Liver (tissue), 9 donors: Measurements from ENCODE around the gene C19orf33. TPM values are rescaled to one million over a fixed set of nuclear protein-coding genes. Genes with fewer than 3 reads are reported as not detected.

ENCODE experiments used
- DNase-seq: peaks from one replicate; pipeline ENCODE4 v3.0.0-alpha.2; 2017; ENCODE audit warnings: low spot score
- H3K27ac ChIP-seq, 2 donors: one replicate each; pipeline ENCODE4 v1.7.0; 2013; ENCODE audit warnings: inconsistent platforms in 2 of 2, low read length in 2 of 2, control low read depth in 1 of 2, low read depth in 1 of 2, mild to moderate bottlenecking in 1 of 2
- H3K27me3 ChIP-seq, 4 donors: one replicate each; pipeline versions ENCODE4 v1.6.1 to v1.7.0; 2013; ENCODE audit warnings: low read length in 3 of 4, inconsistent platforms in 1 of 4, mild to moderate bottlenecking in 1 of 4, moderate library complexity in 1 of 4; ENCODE audit not compliant: control insufficient read depth in 4 of 4, insufficient read depth in 4 of 4
- H3K36me3 ChIP-seq, 4 donors: one replicate each; pipeline versions ENCODE4 v1.6.1 to v1.7.0; 2013; ENCODE audit warnings: low read length in 3 of 4, mild to moderate bottlenecking in 3 of 4, low read depth in 1 of 4, moderate library complexity in 1 of 4; ENCODE audit not compliant: control insufficient read depth in 4 of 4, insufficient read depth in 3 of 4
- H3K4me1 ChIP-seq, 4 donors: one replicate each; pipeline versions ENCODE4 v1.6.1 to v1.7.0; 2013; ENCODE audit warnings: low read length in 3 of 4, mild to moderate bottlenecking in 3 of 4, moderate library complexity in 1 of 4; ENCODE audit not compliant: control insufficient read depth in 4 of 4, insufficient read depth in 4 of 4
- H3K4me3 ChIP-seq, 3 donors: one replicate each; pipeline versions ENCODE4 v1.6.1 to v1.7.0; 2013; ENCODE audit warnings: low read length in 3 of 3, control low read depth in 1 of 3, low read depth in 1 of 3, mild to moderate bottlenecking in 1 of 3
- H3K9ac ChIP-seq, 2 donors: one replicate each; pipeline ENCODE4 v1.7.0; 2013; ENCODE audit warnings: low read length in 2 of 2, mild to moderate bottlenecking in 2 of 2, moderate library complexity in 2 of 2, control low read depth in 1 of 2, low read depth in 1 of 2
- H3K9me3 ChIP-seq, 4 donors: one replicate each; pipeline versions ENCODE4 v1.6.1 to v1.7.0; 2013; ENCODE audit warnings: low read length in 3 of 4; ENCODE audit not compliant: control insufficient read depth in 4 of 4
- EGR1 ChIP-seq, 2 donors: IDR thresholded peaks; 2 replicates each; pipeline ENCODE4 v1.6.1; 2016 to 2018; ENCODE audit warnings: antibody characterized with exemption in 2 of 2, low read depth in 2 of 2
- FOXA1 ChIP-seq: IDR thresholded peaks from 2 replicates; pipeline ENCODE4 v1.6.1; 2016; ENCODE audit warnings: antibody characterized with exemption
- FOXA2 ChIP-seq: IDR thresholded peaks from 2 replicates; pipeline ENCODE4 v1.6.1; 2016; ENCODE audit warnings: antibody characterized with exemption
- HNF4A ChIP-seq, 2 donors: conservative IDR thresholded peaks; 2 replicates each; pipeline ENCODE4 v1.6.1; 2016; ENCODE audit warnings: antibody characterized with exemption in 2 of 2, mild to moderate bottlenecking in 2 of 2
- HNF4G ChIP-seq: IDR thresholded peaks from 2 replicates; pipeline ENCODE4 v1.6.1; 2016; ENCODE audit warnings: antibody characterized with exemption
- JUND ChIP-seq, 2 donors: IDR thresholded peaks; 2 replicates each; pipeline ENCODE4 v1.6.1; 2016; ENCODE audit warnings: antibody characterized with exemption in 2 of 2
- MAX ChIP-seq: IDR thresholded peaks from 2 replicates; pipeline ENCODE4 v1.6.1; 2016; ENCODE audit warnings: antibody characterized with exemption
- NR2F2 ChIP-seq: IDR thresholded peaks from 2 replicates; pipeline ENCODE4 v1.6.1; 2016; ENCODE audit warnings: antibody characterized with exemption
- RAD21 ChIP-seq, 2 donors: IDR thresholded peaks; 2 replicates each; pipeline ENCODE4 v1.6.1; 2016; ENCODE audit warnings: antibody characterized with exemption in 2 of 2, mild to moderate bottlenecking in 2 of 2
- RXRA ChIP-seq, 2 donors: IDR thresholded peaks; 2 replicates each; pipeline ENCODE4 v1.6.1; 2017 to 2018; ENCODE audit warnings: antibody characterized with exemption in 2 of 2, mild to moderate bottlenecking in 1 of 2
- SP1 ChIP-seq: IDR thresholded peaks from 2 replicates; pipeline ENCODE4 v1.6.1; 2018; ENCODE audit warnings: antibody characterized with exemption, mild to moderate bottlenecking
- TAF1 ChIP-seq: conservative IDR thresholded peaks from 2 replicates; pipeline ENCODE4 v1.6.1; 2016; ENCODE audit warnings: antibody characterized with exemption, mild to moderate bottlenecking
- WGBS: extraction: QIAGEN DNeasy Blood & Tissue Kit; methylation state at CpG from one replicate; pipeline ENCODE4 v1.1.7; 2013; 5-methylcytosine and 5-hydroxymethylcytosine counted together
- polyA plus RNA-seq, 2 donors: library from polyadenylated mRNA; stranded (reverse) in 1 of 2; unstranded in 1 of 2; fragments of 200-250 nt in 1 of 2; fragments of >200 nt in 1 of 2; fragmentation: Nextera tagmentation in 1 of 2; extraction: Ambion mirVana in 1 of 2; gene quantifications; one replicate each; pipeline versions ENCODE4 v1.2.1 to v1.2.3, GENCODE V29; 2013 to 2015
- total RNA-seq, 2 donors: library from RNA; depleted of rRNA; stranded (reverse); fragments of >200 nt; gene quantifications; one replicate each; pipeline ENCODE4 v1.2.3, GENCODE V29; 2014
- TF ChIP-seq, protein P1 (sequence below): IDR thresholded peaks from 2 replicates; pipeline ENCODE4 v1.6.1; 2016; ENCODE audit warnings: antibody characterized with exemption, mild to moderate bottlenecking
- TF ChIP-seq, protein P2 (sequence below): IDR thresholded peaks from 2 replicates; pipeline ENCODE4 v1.6.1; 2016; ENCODE audit warnings: antibody characterized with exemption
- TF ChIP-seq, protein P3 (sequence below): IDR thresholded peaks from 2 replicates; pipeline ENCODE4 v1.6.1; 2016; ENCODE audit warnings: antibody characterized with exemption
- donor health status: healthy.
- donor health status: healthy.
- donor health status: healthy.
- donor health status: healthy.
- donor health status: healthy.

The C19orf33 gene
- total and polyA plus RNA-seq, 4 donors: 0.36 to 1.6 TPM; not detected in 2

DNA sequence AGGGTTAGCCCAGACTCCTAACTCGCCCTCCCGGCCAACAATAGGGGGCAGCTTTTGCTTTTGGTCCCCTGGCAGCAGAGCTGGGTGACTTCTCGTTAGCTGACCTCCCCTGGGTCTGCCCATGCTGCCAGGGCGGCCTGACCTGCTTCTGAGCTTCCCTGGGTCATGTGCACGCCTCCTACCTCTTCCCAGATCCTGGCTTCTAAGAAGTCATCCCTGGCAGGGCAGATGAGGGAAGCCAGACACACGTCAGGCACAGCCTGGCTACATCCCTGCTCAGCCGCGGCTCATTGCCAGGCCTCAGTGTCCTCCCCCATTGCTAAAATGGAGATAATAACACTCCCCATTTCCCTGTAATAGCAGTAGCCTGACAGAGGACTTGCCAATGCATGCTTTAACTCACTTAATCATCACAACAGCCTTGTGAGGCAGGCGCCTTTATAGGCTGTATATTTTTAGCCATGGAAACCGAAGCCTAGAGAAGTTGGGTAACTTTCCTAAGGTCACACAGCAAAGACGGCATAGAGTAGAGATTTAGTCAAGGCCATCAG lies 17.7 kb downstream of the C19orf33 start:
- H3K4me1 ChIP-seq: peaks cover 0 to 11% (median 6%) of the 10 kb centered on the region in 4 donors
- H3K4me3 ChIP-seq: peak overlapping the region in 1 of 3 donors; percentile 52

GRCh38 chr19:38323291-38323690 lies 19.2 kb downstream of the C19orf33 start:
- WGBS: 70% methylated on average over 7 of the region's 7 CpGs
- H3K27ac ChIP-seq: no peak overlapping the region
- no peaks in the 10 kb centered on the region for H3K9me3 ChIP-seq
- H3K4me1 ChIP-seq: peaks cover 0 to 11% (median 6%) of the 10 kb centered on the region in 4 donors
- TF ChIP-seq JUND (IDR thresholded peaks at IDR 0.05) (no peak), TAF1 (no peak), EGR1 (IDR thresholded peaks at IDR 0.05; ENCODE audit: low read depth in 2 of 2) (no peak), RXRA (IDR thresholded peaks at IDR 0.05) (no peak), HNF4G (no peak)
- TF ChIP-seq, protein P1, sequence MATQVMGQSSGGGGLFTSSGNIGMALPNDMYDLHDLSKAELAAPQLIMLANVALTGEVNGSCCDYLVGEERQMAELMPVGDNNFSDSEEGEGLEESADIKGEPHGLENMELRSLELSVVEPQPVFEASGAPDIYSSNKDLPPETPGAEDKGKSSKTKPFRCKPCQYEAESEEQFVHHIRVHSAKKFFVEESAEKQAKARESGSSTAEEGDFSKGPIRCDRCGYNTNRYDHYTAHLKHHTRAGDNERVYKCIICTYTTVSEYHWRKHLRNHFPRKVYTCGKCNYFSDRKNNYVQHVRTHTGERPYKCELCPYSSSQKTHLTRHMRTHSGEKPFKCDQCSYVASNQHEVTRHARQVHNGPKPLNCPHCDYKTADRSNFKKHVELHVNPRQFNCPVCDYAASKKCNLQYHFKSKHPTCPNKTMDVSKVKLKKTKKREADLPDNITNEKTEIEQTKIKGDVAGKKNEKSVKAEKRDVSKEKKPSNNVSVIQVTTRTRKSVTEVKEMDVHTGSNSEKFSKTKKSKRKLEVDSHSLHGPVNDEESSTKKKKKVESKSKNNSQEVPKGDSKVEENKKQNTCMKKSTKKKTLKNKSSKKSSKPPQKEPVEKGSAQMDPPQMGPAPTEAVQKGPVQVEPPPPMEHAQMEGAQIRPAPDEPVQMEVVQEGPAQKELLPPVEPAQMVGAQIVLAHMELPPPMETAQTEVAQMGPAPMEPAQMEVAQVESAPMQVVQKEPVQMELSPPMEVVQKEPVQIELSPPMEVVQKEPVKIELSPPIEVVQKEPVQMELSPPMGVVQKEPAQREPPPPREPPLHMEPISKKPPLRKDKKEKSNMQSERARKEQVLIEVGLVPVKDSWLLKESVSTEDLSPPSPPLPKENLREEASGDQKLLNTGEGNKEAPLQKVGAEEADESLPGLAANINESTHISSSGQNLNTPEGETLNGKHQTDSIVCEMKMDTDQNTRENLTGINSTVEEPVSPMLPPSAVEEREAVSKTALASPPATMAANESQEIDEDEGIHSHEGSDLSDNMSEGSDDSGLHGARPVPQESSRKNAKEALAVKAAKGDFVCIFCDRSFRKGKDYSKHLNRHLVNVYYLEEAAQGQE: no peak
- H3K9ac ChIP-seq: no peak overlapping the region
- DNase-seq: no peak
- no peak overlapping the region for H3K4me3 ChIP-seq
- H3K36me3 ChIP-seq: peaks cover 0 to 10% (median under 1%) of the 10 kb centered on the region in 4 donors
- H3K27me3 ChIP-seq: no peaks in the 10 kb centered on the region

More for the DNA sequence above, 17.7 kb downstream of the C19orf33 start:
- 66% methylated on average over 11 of the region's 11 CpGs for WGBS
- TF ChIP-seq TAF1 (no peak), FOXA2 (no peak), HNF4G (no peak), HNF4A (conservative IDR thresholded peaks at IDR 0.05) (no peak), SP1 (peak; percentile 18), RXRA (IDR thresholded peaks at IDR 0.05) (peak in 1 of 2 donors; percentile 5), RAD21 (IDR thresholded peaks at IDR 0.05) (peak in 1 of 2 donors; percentile 25), EGR1 (IDR thresholded peaks at IDR 0.05; ENCODE audit: low read depth in 2 of 2) (no peak), NR2F2 (peak; percentile 59), FOXA1 (no peak), MAX (no peak)
- TF ChIP-seq, protein P2, sequence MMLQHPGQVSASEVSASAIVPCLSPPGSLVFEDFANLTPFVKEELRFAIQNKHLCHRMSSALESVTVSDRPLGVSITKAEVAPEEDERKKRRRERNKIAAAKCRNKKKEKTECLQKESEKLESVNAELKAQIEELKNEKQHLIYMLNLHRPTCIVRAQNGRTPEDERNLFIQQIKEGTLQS: no peak
- TF ChIP-seq, protein P3, sequence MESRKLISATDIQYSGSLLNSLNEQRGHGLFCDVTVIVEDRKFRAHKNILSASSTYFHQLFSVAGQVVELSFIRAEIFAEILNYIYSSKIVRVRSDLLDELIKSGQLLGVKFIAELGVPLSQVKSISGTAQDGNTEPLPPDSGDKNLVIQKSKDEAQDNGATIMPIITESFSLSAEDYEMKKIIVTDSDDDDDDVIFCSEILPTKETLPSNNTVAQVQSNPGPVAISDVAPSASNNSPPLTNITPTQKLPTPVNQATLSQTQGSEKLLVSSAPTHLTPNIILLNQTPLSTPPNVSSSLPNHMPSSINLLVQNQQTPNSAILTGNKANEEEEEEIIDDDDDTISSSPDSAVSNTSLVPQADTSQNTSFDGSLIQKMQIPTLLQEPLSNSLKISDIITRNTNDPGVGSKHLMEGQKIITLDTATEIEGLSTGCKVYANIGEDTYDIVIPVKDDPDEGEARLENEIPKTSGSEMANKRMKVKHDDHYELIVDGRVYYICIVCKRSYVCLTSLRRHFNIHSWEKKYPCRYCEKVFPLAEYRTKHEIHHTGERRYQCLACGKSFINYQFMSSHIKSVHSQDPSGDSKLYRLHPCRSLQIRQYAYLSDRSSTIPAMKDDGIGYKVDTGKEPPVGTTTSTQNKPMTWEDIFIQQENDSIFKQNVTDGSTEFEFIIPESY: no peak
- no peak overlapping the region for H3K9ac ChIP-seq
- no peaks in the 10 kb centered on the region for H3K9me3 ChIP-seq
- H3K27me3 ChIP-seq: no peaks in the 10 kb centered on the region
- peak overlapping the region; percentile 25 to 54 for H3K27ac ChIP-seq
- peaks cover 0 to 1% (median 0%) of the 10 kb centered on the region in 4 donors for H3K36me3 ChIP-seq
- no peak for DNase-seq
